Osteoblast (primary cell): ENCODE measurements around the gene ROBO2. TPM values are rescaled to one million over a fixed set of nuclear protein-coding genes. Genes with fewer than 3 reads are reported as not detected.

Experiments used
- DNase-seq: peaks from one replicate; pipeline ENCODE4 v3.0.0; 2011; ENCODE audit warnings: low spot score, mixed read lengths; ENCODE audit not compliant: insufficient read length; ENCODE audit errors: missing footprints
- H2AFZ ChIP-seq: 2 replicates; pipeline ENCODE4 v1.6.0; 2011; ENCODE audit warnings: mild to moderate bottlenecking, low read length
- H3K27ac ChIP-seq: 2 replicates; pipeline ENCODE4 v1.5.1; 2011; ENCODE audit warnings: mild to moderate bottlenecking, low read depth, low read length, moderate library complexity
- H3K27me3 ChIP-seq: 2 replicates; pipeline ENCODE4 v1.6.0; 2012; ENCODE audit warnings: mild to moderate bottlenecking, control low read depth, inconsistent platforms, low read length, moderate library complexity; ENCODE audit not compliant: insufficient read depth
- H3K36me3 ChIP-seq: 2 replicates; pipeline ENCODE4 v1.5.1; 2011; ENCODE audit warnings: mild to moderate bottlenecking, low read length, control low read depth, moderate library complexity; ENCODE audit not compliant: insufficient read depth
- H3K4me1 ChIP-seq: 2 replicates; pipeline ENCODE4 v1.5.1; 2011; ENCODE audit warnings: mild to moderate bottlenecking, low read length, control low read depth, moderate library complexity; ENCODE audit not compliant: insufficient read depth
- H3K4me2 ChIP-seq: 2 replicates; pipeline ENCODE4 v1.6.0; 2011; ENCODE audit warnings: mild to moderate bottlenecking, low read length; ENCODE audit not compliant: insufficient read depth
- H3K4me3 ChIP-seq: fragments of 200-600 bp; sonication (generic); 3 replicates; pipeline ENCODE4 v1.5.1; 2012; ENCODE audit warnings: mild to moderate bottlenecking, low read length, inconsistent platforms; ENCODE audit not compliant: insufficient read depth
- H3K79me2 ChIP-seq: 2 replicates; pipeline ENCODE4 v1.6.0; 2012; ENCODE audit warnings: mild to moderate bottlenecking, low read length, control low read depth, inconsistent platforms; ENCODE audit not compliant: insufficient read depth
- H3K9me3 ChIP-seq: 2 replicates; pipeline ENCODE4 v1.5.1; 2011; ENCODE audit warnings: low read depth, low read length, control low read depth
- H4K20me1 ChIP-seq: 2 replicates; pipeline ENCODE4 v1.6.0; 2012; ENCODE audit warnings: mild to moderate bottlenecking, low read length, control low read depth; ENCODE audit not compliant: insufficient read depth
- CTCF ChIP-seq: IDR thresholded peaks from 2 replicates; pipeline ENCODE4 v1.5.1; 2011; ENCODE audit warnings: mild to moderate bottlenecking, low read depth, low read length, moderate library complexity; ENCODE audit errors: extremely low read depth
- total RNA-seq: library from RNA; depleted of rRNA; stranded (reverse); fragments of >200 nt; gene quantifications from 2 replicates; pipeline ENCODE4 v1.2.3, GENCODE V29; 2012

Gene ROBO2
- total RNA-seq, 1 donor: 0.36 TPM

GRCh38 chr3:77066829-77067228 lies 26.9 kb downstream of the ROBO2 start:
- Histone ChIP-seq H4K20me1 (no peaks in the 10 kb centered on the region), H3K4me1 (no peaks in the 10 kb centered on the region), H2AFZ (no peak overlapping the region), H3K9me3 (peaks cover 8% of the 10 kb centered on the region), H3K27ac (no peak overlapping the region), H3K27me3 (no peaks in the 10 kb centered on the region), H3K4me3 (no peak overlapping the region), H3K36me3 (no peaks in the 10 kb centered on the region), H3K79me2 (no peaks in the 10 kb centered on the region), H3K4me2 (no peak overlapping the region)
- no peak for TF ChIP-seq CTCF
- DNase-seq: no peak

- Histone ChIP-seq H3K4me1 (no peaks in the 10 kb centered on the region), H3K36me3 (no peaks in the 10 kb centered on the region), H3K4me3 (no peak overlapping the region), H3K27ac (no peak overlapping the region), H3K9me3 (no peaks in the 10 kb centered on the region), H3K4me2 (no peak overlapping the region), H4K20me1 (no peaks in the 10 kb centered on the region), H2AFZ (no peak overlapping the region), H3K79me2 (no peaks in the 10 kb centered on the region), H3K27me3 (no peaks in the 10 kb centered on the region)
- no peak for TF ChIP-seq CTCF
- DNase-seq: no peak
Measured at GRCh38 chr3:77068808-77069207, 28.9 kb downstream of the ROBO2 start.

- no peak for TF ChIP-seq CTCF
- Histone ChIP-seq H3K27ac (no peak overlapping the region), H3K4me1 (no peaks in the 10 kb centered on the region), H2AFZ (no peak overlapping the region), H3K36me3 (no peaks in the 10 kb centered on the region), H3K4me3 (no peak overlapping the region), H3K79me2 (no peaks in the 10 kb centered on the region), H3K27me3 (no peaks in the 10 kb centered on the region), H3K4me2 (no peak overlapping the region), H4K20me1 (no peaks in the 10 kb centered on the region), H3K9me3 (peaks cover 3% of the 10 kb centered on the region)
- DNase-seq: no peak
Measured at GRCh38 chr3:77071364-77071763, 31.5 kb downstream of the ROBO2 start.

- DNase-seq: no peak
- no peaks in the 10 kb centered on the region for H3K79me2 ChIP-seq
- H3K27me3 ChIP-seq: no peaks in the 10 kb centered on the region
- no peak overlapping the region for H3K27ac ChIP-seq
- no peaks in the 10 kb centered on the region for H4K20me1 ChIP-seq
- H3K4me3 ChIP-seq: no peak overlapping the region
- H3K9me3 ChIP-seq: peaks cover 3% of the 10 kb centered on the region
- no peaks in the 10 kb centered on the region for H3K4me1 ChIP-seq
- H2AFZ ChIP-seq: no peak overlapping the region
- no peak overlapping the region for H3K4me2 ChIP-seq
- no peaks in the 10 kb centered on the region for H3K36me3 ChIP-seq
- no peak for TF ChIP-seq CTCF
Measured at GRCh38 chr3:77071809-77072208, 31.9 kb downstream of the ROBO2 start.
